Measurements from ENCODE around the gene ACSL3.

DNA sequence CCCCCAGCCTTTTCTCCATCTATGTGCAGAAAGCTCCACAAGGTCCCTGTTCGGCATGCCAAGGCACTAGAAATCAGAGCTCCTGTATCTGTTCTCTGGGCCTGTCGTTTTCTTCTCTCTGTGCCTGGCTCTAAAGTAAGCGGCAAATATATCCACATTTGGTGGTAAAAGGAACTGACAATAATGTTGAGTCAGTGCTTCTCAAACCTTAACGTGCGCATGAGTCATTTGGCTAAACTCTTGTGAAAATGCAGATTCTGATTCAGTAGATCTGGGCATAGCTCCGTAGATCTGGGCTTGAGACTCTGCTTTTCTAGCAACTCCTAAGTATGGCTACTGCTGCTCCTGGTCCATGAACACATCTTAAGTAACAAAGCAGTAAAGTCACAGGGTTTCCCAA is 16.5 kb upstream of the ACSL3 start:
- TF ChIP-seq CTCF (IDR thresholded peaks at IDR 0.05): no peak
- TF ChIP-seq, protein P1, sequence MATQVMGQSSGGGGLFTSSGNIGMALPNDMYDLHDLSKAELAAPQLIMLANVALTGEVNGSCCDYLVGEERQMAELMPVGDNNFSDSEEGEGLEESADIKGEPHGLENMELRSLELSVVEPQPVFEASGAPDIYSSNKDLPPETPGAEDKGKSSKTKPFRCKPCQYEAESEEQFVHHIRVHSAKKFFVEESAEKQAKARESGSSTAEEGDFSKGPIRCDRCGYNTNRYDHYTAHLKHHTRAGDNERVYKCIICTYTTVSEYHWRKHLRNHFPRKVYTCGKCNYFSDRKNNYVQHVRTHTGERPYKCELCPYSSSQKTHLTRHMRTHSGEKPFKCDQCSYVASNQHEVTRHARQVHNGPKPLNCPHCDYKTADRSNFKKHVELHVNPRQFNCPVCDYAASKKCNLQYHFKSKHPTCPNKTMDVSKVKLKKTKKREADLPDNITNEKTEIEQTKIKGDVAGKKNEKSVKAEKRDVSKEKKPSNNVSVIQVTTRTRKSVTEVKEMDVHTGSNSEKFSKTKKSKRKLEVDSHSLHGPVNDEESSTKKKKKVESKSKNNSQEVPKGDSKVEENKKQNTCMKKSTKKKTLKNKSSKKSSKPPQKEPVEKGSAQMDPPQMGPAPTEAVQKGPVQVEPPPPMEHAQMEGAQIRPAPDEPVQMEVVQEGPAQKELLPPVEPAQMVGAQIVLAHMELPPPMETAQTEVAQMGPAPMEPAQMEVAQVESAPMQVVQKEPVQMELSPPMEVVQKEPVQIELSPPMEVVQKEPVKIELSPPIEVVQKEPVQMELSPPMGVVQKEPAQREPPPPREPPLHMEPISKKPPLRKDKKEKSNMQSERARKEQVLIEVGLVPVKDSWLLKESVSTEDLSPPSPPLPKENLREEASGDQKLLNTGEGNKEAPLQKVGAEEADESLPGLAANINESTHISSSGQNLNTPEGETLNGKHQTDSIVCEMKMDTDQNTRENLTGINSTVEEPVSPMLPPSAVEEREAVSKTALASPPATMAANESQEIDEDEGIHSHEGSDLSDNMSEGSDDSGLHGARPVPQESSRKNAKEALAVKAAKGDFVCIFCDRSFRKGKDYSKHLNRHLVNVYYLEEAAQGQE (IDR thresholded peaks at IDR 0.05; ENCODE audit: insufficient read depth in 1 of 2, low read depth in 2 of 2, low read length in 1 of 2): no peak
- TF ChIP-seq SIN3A (IDR thresholded peaks at IDR 0.05; ENCODE audit: borderline replicate concordance, insufficient read depth, low read depth, low read length): no peak
- TF ChIP-seq POLR2AphosphoS5 (IDR thresholded peaks at IDR 0.05; ENCODE audit: low read depth, low read length): no peak

Measured in Panc1 (cell line).